Transverse colon (tissue), 4 donors: ENCODE results near the gene MAP2K4. TPM values are rescaled to one million over a fixed set of nuclear protein-coding genes. Genes with fewer than 3 reads are reported as not detected.
A peak's percentile ranks its signal among the peaks of the same experiment; 100 is the strongest.
"Not testable (repeated sequence)": the region's sequence is repeated elsewhere in the genome, so short reads cannot be mapped to it uniquely, and the experiment has no call there.

Source experiments
- DNase-seq: peaks from one replicate; pipeline ENCODE4 v3.0.0-alpha.2; 2019
- H3K27ac ChIP-seq, 4 donors: fragments of 200-600 bp; sonication (generic); 2 replicates each; pipeline ENCODE4 v1.5.1; 2016 to 2018; ENCODE audit warnings: inconsistent platforms in 4 of 4
- H3K27me3 ChIP-seq: fragments of 200-600 bp; sonication (generic); 2 replicates; pipeline ENCODE4 v1.5.1; 2017; ENCODE audit warnings: inconsistent platforms
- H3K36me3 ChIP-seq, 4 donors: fragments of 200-600 bp; sonication (generic); 2 replicates each; pipeline ENCODE4 v1.5.1; 2017 to 2019; ENCODE audit warnings: inconsistent platforms in 4 of 4
- H3K4me1 ChIP-seq, 4 donors: fragments of 200-600 bp; sonication (generic); 2 replicates each; pipeline ENCODE4 v1.5.1; 2017 to 2020; ENCODE audit warnings: inconsistent platforms in 4 of 4
- H3K4me3 ChIP-seq, 4 donors: fragments of 200-600 bp; sonication (generic); 1 replicate in 1 of 4; 2 replicates in 3 of 4; pipeline versions ENCODE4 v1.5.1 to v1.6.1; 2017 to 2019; ENCODE audit warnings: inconsistent platforms in 4 of 4
- H3K9me3 ChIP-seq, 2 donors: fragments of 200-600 bp; sonication (generic); 2 replicates each; pipeline ENCODE4 v1.5.1; 2017 to 2019; ENCODE audit warnings: inconsistent platforms in 2 of 2
- EP300 ChIP-seq: sonication (generic); formaldehyde crosslinking; IDR thresholded peaks from one replicate; pipeline ENCODE4 v1.6.1; 2017; ENCODE audit warnings: antibody characterized with exemption, low read depth
- POLR2A ChIP-seq: fragments of 450-650 bp; IDR thresholded peaks from one replicate; pipeline ENCODE4 v1.6.1; 2016; ENCODE audit warnings: antibody characterized with exemption, mild to moderate bottlenecking, moderate library complexity
- POLR2AphosphoS5 ChIP-seq, 3 donors: sonication (generic); formaldehyde crosslinking; IDR thresholded peaks; one replicate each; pipeline ENCODE4 v1.6.1; 2016; ENCODE audit warnings: antibody characterized with exemption in 3 of 3
- WGBS, 2 donors: methylation state at CpG; one replicate each; pipeline ENCODE4 v1.1.5; 2018; ENCODE audit warnings: low coverage in 1 of 2; 5-methylcytosine and 5-hydroxymethylcytosine counted together
- in situ Hi-C, 4 donors: fragments of 200-750 bp; cut with MboI; loops; one replicate each; pipeline versions ENCODE4 v1.15.0 to v1.15.1; 2017; ENCODE audit warnings: low sequenced_read_pairs in 3 of 4, low pct_ligation_motif_present in 1 of 4, low pct_unique_long_range_greater_than_20kb in 1 of 4
- intact Hi-C: fragments of 100-400 bp; cut with DNase I; formaldehyde crosslinking; loops from one replicate; pipeline ENCODE4 v1.15.1; 2023; ENCODE audit warnings: low total_unique reads
- total RNA-seq, 4 donors: library from RNA; depleted of rRNA; stranded (reverse); fragments of >200 nt; gene quantifications; one replicate each; pipeline ENCODE4 v1.1.0, GENCODE V29; 2016
- TF ChIP-seq, protein P1 (sequence below), 5 experiments: fragments of 200-600 bp in 3 of 5; fragments of 450-650 bp in 2 of 5; sonication (generic) in 3 of 5; IDR thresholded peaks; 1 replicate in 2 of 5; 2 replicates in 3 of 5; pipeline ENCODE4 v1.5.1; 2016 to 2017; ENCODE audit warnings: antibody characterized with exemption in 5 of 5, inconsistent platforms in 3 of 5, mild to moderate bottlenecking in 2 of 5, moderate library complexity in 1 of 5

Gene MAP2K4
- 10 to 100 TPM in 3 of 4 donors, 1 to 10 TPM in 1; 6.2 to 24.0 (median 17.8) TPM for total RNA-seq

DNA sequence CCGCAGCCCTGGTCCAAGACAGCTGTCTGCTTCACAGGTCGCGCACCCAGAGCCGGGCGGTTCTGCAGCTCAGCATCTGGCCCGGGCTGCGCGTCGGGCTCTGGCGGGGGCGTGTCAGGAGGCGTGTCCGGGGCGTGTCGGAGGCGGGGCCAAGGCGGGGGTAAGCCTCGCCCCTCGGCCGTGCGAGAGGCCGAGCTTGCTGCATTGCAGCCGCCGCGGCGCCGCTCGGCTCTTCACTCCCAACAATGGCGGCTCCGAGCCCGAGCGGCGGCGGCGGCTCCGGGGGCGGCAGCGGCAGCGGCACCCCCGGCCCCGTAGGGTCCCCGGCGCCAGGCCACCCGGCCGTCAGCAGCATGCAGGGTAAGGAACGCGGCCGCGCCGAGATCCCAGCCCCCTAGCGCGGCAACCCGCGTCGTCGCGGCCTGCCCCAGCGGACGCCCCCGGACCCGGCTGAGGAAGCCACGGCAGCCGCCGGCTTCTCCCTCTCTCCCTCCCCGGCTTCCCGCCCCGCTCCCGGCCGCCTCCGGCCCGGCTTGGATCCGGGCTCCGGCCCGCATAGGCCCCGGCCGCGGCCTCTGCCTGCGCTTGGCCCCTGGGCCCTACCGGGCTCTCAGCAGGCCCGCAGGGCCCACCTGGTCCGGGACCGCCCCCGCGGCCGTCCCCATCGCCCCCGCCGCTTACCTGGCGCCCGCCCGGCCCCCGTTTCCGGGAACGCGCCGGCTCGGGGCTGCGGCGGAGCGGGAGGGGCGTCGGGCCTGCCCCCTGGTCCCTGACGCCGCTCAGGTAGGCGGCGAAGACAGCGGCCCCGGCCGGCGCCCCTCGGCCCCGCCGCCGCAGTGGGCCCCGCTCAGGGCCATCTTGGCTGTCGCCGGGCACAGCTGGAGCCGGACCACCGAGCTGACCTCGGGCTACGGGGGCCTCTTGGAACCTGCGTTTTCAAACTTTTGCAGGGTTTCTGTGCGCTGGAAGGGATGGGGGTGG is at the start of gene MAP2K4:
TSS of gene MAP2K4 (plus strand) at position 236 of the 981 bp plus-strand sequence. CDS start at position 246, 10 bp downstream.
- in situ Hi-C loops = loop anchor here in 1 of 4 donors (25.0 kb wide), 1 partner anchor 991 kb away; the partner anchor contains the start of gene ELAC2
- H3K4me3 ChIP-seq = peak within 1 kb of the TSS; percentile 93 to 99 (median 98)
- TF ChIP-seq POLR2A (peak; percentile 62), POLR2AphosphoS5 (IDR thresholded peaks at IDR 0.05) (peak; percentile 78 to 93 (median 88))
- TF ChIP-seq, protein P1, sequence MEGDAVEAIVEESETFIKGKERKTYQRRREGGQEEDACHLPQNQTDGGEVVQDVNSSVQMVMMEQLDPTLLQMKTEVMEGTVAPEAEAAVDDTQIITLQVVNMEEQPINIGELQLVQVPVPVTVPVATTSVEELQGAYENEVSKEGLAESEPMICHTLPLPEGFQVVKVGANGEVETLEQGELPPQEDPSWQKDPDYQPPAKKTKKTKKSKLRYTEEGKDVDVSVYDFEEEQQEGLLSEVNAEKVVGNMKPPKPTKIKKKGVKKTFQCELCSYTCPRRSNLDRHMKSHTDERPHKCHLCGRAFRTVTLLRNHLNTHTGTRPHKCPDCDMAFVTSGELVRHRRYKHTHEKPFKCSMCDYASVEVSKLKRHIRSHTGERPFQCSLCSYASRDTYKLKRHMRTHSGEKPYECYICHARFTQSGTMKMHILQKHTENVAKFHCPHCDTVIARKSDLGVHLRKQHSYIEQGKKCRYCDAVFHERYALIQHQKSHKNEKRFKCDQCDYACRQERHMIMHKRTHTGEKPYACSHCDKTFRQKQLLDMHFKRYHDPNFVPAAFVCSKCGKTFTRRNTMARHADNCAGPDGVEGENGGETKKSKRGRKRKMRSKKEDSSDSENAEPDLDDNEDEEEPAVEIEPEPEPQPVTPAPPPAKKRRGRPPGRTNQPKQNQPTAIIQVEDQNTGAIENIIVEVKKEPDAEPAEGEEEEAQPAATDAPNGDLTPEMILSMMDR (IDR thresholded peaks at IDR 0.05) = no peak
- WGBS, 2 donors = 0 to 3% methylated on average over 2 to 35 of the region's 123 CpGs
- intact Hi-C loops = no loop called here
- no peaks in the 10 kb centered on the region for H3K9me3 ChIP-seq
- peak within 1 kb of the TSS; percentile 89 to 97 (median 93) for H3K27ac ChIP-seq
- no peaks in the 10 kb centered on the region for H3K36me3 ChIP-seq
- H3K27me3 ChIP-seq = no peaks in the 10 kb centered on the region
- peak; percentile 95 for DNase-seq
- peaks cover 5 to 41% (median 19%) of the 10 kb centered on the region in 4 donors for H3K4me1 ChIP-seq

DNA sequence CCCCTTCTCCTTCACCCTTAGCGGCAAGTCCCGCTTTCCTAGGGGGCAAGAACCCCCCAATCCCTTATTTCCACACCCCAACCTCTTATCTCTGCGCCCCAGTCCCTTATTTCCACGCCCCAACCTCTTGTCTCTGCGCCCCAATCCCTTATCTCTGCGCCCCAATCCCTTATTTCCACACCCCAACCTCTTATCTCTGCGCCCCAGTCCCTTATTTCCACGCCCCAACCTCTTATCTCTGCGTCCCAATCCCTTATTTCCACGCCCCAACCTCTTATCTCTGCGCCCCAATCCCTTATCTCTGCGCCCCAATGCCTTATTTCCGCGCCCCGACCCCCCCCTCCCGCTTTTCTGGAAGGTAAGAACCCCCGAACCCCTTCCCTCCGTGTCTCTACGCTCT is 47.9 kb upstream of the MAP2K4 start:
- in situ Hi-C loops = loop anchor here in 1 of 4 donors (25.0 kb wide), 1 partner anchor 160 kb away; no protein-coding TSS in a partner anchor
- H3K27ac ChIP-seq, H3K4me3 ChIP-seq, H3K9me3 ChIP-seq, H3K36me3 ChIP-seq, intact Hi-C loops, H3K27me3 ChIP-seq, H3K4me1 ChIP-seq, DNase-seq: not testable (repeated sequence)
- WGBS, 2 donors = 95 to 96% methylated on average over 7 to 19 of the region's 19 CpGs

DNA sequence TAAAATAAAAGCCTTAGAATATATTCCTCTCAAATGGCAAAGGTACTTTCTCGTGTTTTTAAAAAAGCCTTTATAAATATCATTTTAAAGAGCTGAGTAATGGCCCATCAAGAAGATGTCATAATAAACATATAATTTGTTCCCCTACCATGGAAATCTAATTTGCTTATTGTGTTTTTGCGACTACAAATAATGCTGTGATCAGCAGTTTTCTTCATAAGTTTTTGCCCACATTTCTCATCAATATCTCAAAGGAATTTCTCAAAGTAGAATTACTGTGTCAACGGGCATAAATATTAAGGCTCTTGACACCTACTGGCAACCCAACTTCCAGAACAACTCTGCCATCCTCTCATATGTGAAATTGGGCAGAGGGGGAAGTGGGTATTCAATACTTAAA is 40.9 kb upstream of the MAP2K4 start:
- no peak for DNase-seq
- Histone ChIP-seq H3K9me3 (no peaks in the 10 kb centered on the region), H3K27ac (no peak overlapping the region), H3K36me3 (peaks cover 0 to 22% (median 6%) of the 10 kb centered on the region in 4 donors), H3K27me3 (no peaks in the 10 kb centered on the region), H3K4me1 (no peaks in the 10 kb centered on the region), H3K4me3 (no peak overlapping the region)
- WGBS, 2 donors = 90 to 94% methylated on average over 3 of the region's 3 CpGs
- intact Hi-C loops = no loop called here
- in situ Hi-C loops = loop anchor here in 1 of 4 donors (25.0 kb wide), 1 partner anchor 92 kb away; no protein-coding TSS in a partner anchor
- TF ChIP-seq POLR2A = no peak
- no peak for TF ChIP-seq EP300
- TF ChIP-seq, protein P1 (IDR thresholded peaks at IDR 0.05) = no peak
- TF ChIP-seq POLR2AphosphoS5 (IDR thresholded peaks at IDR 0.05) = no peak

DNA sequence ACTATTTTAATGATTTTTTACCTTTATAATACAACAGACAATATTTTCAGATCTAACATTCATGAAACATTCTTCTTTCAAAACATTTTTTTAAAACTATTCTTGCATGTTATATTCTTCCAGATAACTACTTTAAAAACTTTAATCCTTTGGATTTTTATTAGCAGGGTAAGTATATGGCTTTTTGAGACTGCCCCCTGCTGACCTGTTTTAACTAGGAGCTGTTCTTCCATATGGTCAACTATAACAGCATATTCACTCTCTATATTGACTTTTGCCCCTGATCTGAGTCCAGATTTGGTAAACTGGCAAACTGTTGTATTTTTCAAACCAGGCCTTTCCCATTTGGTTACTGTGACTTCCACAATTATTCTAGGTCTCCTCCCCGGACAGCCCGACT is 39.9 kb upstream of the MAP2K4 start:
- no peak for DNase-seq
- WGBS, 2 donors = 73 to 100% methylated on average over 1 to 2 of the region's 2 CpGs
- Histone ChIP-seq H3K9me3 (no peaks in the 10 kb centered on the region), H3K27ac (no peak overlapping the region), H3K36me3 (peaks cover 0 to 22% (median 6%) of the 10 kb centered on the region in 4 donors), H3K4me3 (no peak overlapping the region), H3K4me1 (no peaks in the 10 kb centered on the region), H3K27me3 (no peaks in the 10 kb centered on the region)
- in situ Hi-C loops (loop anchor here in 1 of 4 donors (25.0 kb wide), 1 partner anchor 94 kb away; no protein-coding TSS in a partner anchor), intact Hi-C loops (no loop called here)
- TF ChIP-seq, protein P1 (IDR thresholded peaks at IDR 0.05) = peak in 1 of 5 experiments; percentile 10
- TF ChIP-seq EP300 = no peak
